RCC 7860 (cell line): ENCODE data around the gene TRH.
"Not testable (repeated sequence)": the region's sequence is repeated elsewhere in the genome, so short reads cannot be mapped to it uniquely, and the experiment has no call there.

Experiments used
- DNase-seq: peaks from one replicate; pipeline ENCODE4 v3.0.0-alpha.2; 2015; ENCODE audit warnings: low spot score
- FAIRE-seq: peaks from 2 replicates; lab custom pipeline; 2012; peaks lifted over from hg19 to GRCh38; lab: Jason Lieb, UNC

The TRH gene

DNA sequence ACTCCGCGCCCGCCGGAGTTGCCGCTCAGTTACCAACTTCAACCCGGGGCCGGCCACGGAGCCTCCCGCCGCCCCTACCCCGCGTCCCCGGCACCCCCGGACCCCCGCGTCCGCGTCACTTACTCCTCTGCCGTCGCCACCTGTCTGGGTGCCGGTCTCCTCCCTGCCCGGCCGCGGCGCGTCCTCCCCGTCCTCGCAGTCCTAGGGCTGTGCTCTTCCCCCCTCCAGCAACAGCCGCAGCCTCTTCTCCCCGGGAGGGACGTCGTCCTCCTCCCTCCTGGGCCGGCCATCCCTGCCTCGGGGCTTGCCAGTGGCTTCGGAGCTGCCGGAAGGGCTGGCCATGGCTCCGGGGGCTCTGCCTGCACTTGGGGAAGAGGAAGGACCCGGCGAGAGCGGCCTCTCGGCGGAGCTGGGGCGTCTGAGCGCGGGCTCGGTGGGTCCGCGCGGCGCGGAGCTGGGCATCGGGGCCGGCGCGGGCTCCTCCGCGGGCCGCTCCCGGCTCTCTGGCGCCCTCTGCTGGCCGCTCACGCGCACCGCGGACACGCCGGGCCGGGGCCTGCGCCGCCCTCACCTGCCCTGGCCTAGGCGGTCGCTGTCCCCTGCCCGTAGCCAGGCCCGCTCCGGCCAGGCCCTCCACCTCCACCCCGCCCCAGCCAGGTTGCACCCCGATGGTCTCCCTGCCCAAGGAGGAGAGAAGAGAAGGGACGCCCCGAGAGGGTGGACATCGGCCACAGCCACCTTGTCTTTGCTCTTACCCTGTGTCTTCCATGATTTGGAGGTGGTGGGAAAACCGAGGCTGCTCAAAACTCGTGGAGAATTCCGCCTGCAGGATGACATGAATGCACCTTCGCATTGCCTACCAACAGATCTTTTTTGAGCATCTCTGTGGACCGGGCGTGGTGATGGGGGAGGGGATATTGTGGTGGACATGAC, 28.4 kb downstream of the TRH start:
- not testable (repeated sequence) for FAIRE-seq, DNase-seq

DNA sequence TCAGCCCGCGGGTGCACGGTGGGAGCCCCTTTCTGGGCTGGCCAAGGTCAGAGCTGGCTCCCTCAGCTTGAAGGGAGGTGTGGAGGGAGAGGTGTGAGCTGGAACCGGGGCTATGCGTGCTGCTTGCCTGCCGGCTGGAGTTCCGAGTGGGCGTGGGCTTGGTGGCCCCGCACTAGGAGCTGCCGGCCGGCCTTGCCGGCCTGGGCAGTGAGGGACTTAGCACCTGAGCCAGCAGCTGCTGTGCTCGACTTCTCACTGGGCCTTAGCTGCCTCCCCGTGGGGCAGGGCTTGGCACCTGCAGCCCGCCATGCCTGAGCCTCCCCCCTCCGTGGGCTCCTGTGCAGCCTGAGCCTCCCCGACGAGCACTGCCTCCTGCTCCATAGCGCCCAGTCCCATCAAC, 36.0 kb downstream of the TRH start:
- no peak for FAIRE-seq

DNA sequence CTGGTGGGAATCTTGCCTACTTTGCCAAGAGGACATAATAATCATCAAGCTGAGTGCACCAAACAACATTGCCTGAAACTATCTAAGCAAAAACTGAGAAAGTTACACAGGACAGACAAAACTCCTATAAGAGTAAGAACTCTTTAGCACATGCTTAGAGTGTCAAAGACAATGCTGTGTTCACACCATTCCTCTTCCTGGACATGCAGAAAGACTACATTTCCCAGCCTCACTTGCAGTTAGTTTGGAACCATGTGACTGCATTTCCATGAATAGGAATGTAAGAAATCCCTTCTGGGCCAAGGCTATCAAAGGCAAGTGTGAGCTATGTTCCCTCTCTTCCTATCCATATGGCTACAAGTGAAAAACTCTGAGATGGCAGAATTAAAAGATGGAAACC, 37.6 kb downstream of the TRH start:
- not testable (repeated sequence) for DNase-seq, FAIRE-seq

More for the DNA sequence above, 36.0 kb downstream of the TRH start:
- DNase-seq = no peak

DNA sequence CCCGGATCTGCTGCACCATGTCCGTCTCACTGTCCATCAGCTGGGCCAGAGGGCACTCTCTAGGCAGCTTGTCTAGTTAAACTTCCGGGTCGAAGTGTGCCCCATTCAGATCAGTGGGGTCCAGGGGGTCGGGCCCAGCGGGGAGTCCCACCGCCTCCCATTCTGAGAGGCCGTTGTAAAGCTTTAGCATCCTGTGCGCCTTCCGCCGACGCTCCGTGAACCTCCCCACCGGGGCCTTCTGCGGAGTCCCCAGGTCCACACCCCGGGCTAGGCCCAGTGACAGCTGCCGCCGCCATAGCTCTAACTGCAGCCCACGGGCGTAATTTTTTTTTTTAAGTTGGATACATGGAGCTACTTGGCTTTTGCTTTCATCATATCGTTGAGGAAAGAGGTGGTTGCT, 38.7 kb downstream of the TRH start:
- DNase-seq = not testable (repeated sequence)

DNA sequence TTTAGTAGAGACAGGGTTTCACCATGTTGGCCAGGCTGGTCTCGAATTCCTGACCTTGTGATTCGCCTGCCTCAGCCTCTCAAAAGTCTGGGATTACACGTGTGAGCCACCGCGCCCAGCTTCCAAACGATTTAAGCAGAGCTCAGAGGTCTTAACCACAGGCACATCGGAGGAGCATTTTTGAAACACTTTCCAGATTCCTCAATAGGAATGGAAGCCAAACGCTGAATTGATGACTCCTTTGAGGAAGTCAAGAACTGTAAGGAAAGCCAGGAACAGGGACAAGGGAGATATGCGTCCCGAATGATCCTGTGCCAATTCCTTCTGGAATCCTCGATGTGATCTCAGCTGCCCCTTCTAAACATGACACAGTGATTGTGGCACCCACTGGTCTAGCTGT, 40.0 kb downstream of the TRH start:
- no peak for FAIRE-seq
- DNase-seq = no peak

More for the DNA sequence above, 38.7 kb downstream of the TRH start:
- not testable (repeated sequence) for FAIRE-seq

DNA sequence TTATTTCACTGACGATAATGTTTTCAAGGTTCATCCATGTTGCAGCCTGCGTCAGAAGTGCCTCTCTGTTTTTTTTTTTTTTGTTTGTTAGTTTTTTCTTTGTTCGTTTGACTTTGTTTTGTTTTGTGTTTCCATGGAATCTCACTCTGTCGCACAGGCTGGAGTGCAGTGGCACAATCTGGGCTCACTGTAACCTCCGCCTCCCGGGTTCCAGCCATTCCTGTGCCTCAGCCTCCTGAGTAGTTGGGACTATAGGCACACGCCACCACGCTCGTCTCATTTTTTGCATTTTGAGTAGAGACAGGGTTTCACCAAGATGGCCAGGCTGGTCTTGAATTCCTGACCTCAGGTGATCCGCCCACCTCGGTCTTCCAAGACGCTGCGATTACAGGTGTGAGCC, 43.1 kb downstream of the TRH start:
- DNase-seq, FAIRE-seq: not testable (repeated sequence)

DNA sequence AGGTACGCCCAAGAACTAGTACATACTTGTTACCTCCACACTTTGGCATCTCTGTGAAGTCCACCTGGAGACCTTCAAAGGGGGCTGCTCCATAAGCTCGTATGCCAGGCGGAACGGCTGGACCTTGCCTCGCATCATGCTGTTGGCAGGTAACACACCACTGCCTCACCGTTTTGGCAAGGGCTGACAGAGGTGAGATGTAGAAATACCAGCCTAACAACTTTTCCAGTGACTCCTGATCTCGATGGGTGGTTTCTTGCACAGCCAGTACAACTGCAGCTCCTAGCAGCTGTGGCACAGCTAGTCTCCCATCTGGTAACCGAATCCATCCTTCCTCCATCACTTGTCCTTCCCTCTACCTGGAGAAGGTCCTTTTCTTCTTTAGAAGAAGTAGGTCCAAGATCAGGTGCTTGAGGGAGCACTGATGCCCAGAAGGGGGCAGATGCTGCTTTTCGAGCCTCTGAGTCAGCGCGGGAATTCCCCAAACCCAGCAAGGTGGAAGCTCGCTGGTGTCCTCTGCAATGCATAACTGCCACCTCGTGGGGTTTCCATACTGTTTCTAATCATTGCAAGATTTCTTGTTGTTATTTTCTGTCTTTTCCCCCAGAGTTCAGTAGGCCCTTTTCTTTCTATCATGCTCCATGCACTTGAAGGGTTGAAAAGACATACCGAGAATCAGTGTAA, 51.8 kb downstream of the TRH start:
- FAIRE-seq, DNase-seq: not testable (repeated sequence)

DNA sequence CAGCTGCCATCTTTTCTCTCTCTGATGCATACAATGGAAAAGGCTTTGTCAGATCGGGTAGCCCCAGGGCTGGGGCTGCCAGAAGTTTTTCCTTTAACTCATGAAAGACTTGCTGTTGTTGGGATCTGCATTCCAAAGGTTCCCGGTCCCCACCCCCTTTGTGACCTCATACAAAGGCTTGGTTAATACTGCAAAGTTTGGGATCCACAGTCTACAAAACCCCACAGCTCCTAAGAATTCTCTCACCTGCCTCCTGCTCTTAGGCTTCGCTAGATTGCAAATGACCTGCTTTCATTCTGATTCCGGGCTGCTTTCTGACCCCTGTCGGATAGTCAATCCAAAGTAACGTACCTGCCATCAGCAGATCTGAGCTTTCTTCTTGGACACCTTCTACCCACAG, 52.9 kb downstream of the TRH start:
- DNase-seq, FAIRE-seq: not testable (repeated sequence)
